ENCODE measurements around the gene TAS2R7. TPM values are rescaled to one million over a fixed set of nuclear protein-coding genes. Genes with fewer than 3 reads are reported as not detected.
"Not testable (repeated sequence)": the region's sequence is repeated elsewhere in the genome, so short reads cannot be mapped to it uniquely, and the experiment has no call there.

TAS2R7 gene
- 0.18 TPM in 1 of 2 replicates, not detected in the other for total RNA-seq

- no peak for DNase-seq (ENCODE audit: extremely low read depth, low read depth, low spot score)
Measured at GRCh38 chr12:10802587-10802986, at the start of gene TAS2R7. Gene TAS2R7, minus strand, starts transcription at chr12:10802627. Its CDS starts 57 bp downstream, at chr12:10802570.

- no peak for DNase-seq (ENCODE audit: extremely low read depth, low read depth, low spot score)
Measured at GRCh38 chr12:10851243-10851858, 48.9 kb upstream of the TAS2R7 start.

- DNase-seq (ENCODE audit: extremely low read depth, low read depth, low spot score) = no peak
Measured at GRCh38 chr12:10849425-10849878, 47.0 kb upstream of the TAS2R7 start, which contains the start of gene PRR4. Gene PRR4, minus strand, starts transcription at chr12:10849475. Its CDS starts 38 bp downstream, at chr12:10849437.

- DNase-seq (ENCODE audit: extremely low read depth, low read depth, low spot score) = no peak
Measured at GRCh38 chr12:10847744-10848143, 45.3 kb upstream of the TAS2R7 start.

- DNase-seq (ENCODE audit: extremely low read depth, low read depth, low spot score) = no peak
Measured at GRCh38 chr12:10842862-10843261, 40.4 kb upstream of the TAS2R7 start.

- no peak for DNase-seq (ENCODE audit: extremely low read depth, low read depth, low spot score)
Measured at GRCh38 chr12:10838461-10838860, 36.0 kb upstream of the TAS2R7 start.

GRCh38 chr12:10829994-10830393, 27.6 kb upstream of the TAS2R7 start:
- no peak for DNase-seq (ENCODE audit: extremely low read depth, low read depth, low spot score)

- no peak for DNase-seq (ENCODE audit: extremely low read depth, low read depth, low spot score)
Measured at GRCh38 chr12:10826258-10826657, 23.8 kb upstream of the TAS2R7 start, which contains the start of gene TAS2R10. Gene TAS2R10, minus strand, starts transcription at chr12:10826358. Its CDS starts 89 bp downstream, at chr12:10826269.

GRCh38 chr12:10824957-10825356, 22.5 kb upstream of the TAS2R7 start:
- no peak for DNase-seq (ENCODE audit: extremely low read depth, low read depth, low spot score)

GRCh38 chr12:10811883-10812536, 9.6 kb upstream of the TAS2R7 start:
- no peak for DNase-seq (ENCODE audit: extremely low read depth, low read depth, low spot score)

- DNase-seq (ENCODE audit: extremely low read depth, low read depth, low spot score) = no peak
Measured at GRCh38 chr12:10810068-10810467, 7.6 kb upstream of the TAS2R7 start, which contains the start of gene TAS2R9. Gene TAS2R9, minus strand, starts transcription at chr12:10810168. Its CDS starts 93 bp downstream, at chr12:10810075.

GRCh38 chr12:10807186-10807585, 4.8 kb upstream of the TAS2R7 start, which contains the start of gene TAS2R8:
Gene TAS2R8, minus strand, starts transcription at chr12:10807286. Its CDS starts 306 bp downstream, at chr12:10806980.
- DNase-seq (ENCODE audit: extremely low read depth, low read depth, low spot score) = no peak

GRCh38 chr12:10801741-10802140, 686 bp downstream of the TAS2R7 start:
- DNase-seq (ENCODE audit: extremely low read depth, low read depth, low spot score) = no peak

GRCh38 chr12:10794222-10794621, 8.2 kb downstream of the TAS2R7 start:
- DNase-seq (ENCODE audit: extremely low read depth, low read depth, low spot score) = no peak

- not testable (repeated sequence) for DNase-seq (ENCODE audit: extremely low read depth, low read depth, low spot score)
Measured at GRCh38 chr12:10791769-10792168, 10.7 kb downstream of the TAS2R7 start.

GRCh38 chr12:10783252-10783651, 19.2 kb downstream of the TAS2R7 start:
- no peak for DNase-seq (ENCODE audit: extremely low read depth, low read depth, low spot score)

GRCh38 chr12:10779103-10779502, 23.3 kb downstream of the TAS2R7 start:
- no peak for DNase-seq (ENCODE audit: extremely low read depth, low read depth, low spot score)

- peak; percentile 31 for DNase-seq (ENCODE audit: extremely low read depth, low read depth, low spot score)
Measured at GRCh38 chr12:10771132-10771733, 31.2 kb downstream of the TAS2R7 start.

- no peak for DNase-seq (ENCODE audit: extremely low read depth, low read depth, low spot score)
Measured at GRCh38 chr12:10759657-10760056, 42.8 kb downstream of the TAS2R7 start.

- no peak for DNase-seq (ENCODE audit: extremely low read depth, low read depth, low spot score)
Measured at GRCh38 chr12:10756194-10756593, 46.2 kb downstream of the TAS2R7 start.

GRCh38 chr12:10753059-10753458, 49.4 kb downstream of the TAS2R7 start:
- DNase-seq (ENCODE audit: extremely low read depth, low read depth, low spot score) = no peak

Data from glomerular endothelial cell (primary cell).